Liver (tissue), 9 donors: ENCODE data around the gene RARA. TPM values are rescaled to one million over a fixed set of nuclear protein-coding genes. Genes with fewer than 3 reads are reported as not detected.

Experiments
- DNase-seq: peaks from one replicate; pipeline ENCODE4 v3.0.0-alpha.2; 2017; ENCODE audit warnings: low spot score
- H3K27ac ChIP-seq, 2 donors: one replicate each; pipeline ENCODE4 v1.7.0; 2013; ENCODE audit warnings: inconsistent platforms in 2 of 2, low read length in 2 of 2, control low read depth in 1 of 2, low read depth in 1 of 2, mild to moderate bottlenecking in 1 of 2
- H3K27me3 ChIP-seq, 4 donors: one replicate each; pipeline versions ENCODE4 v1.6.1 to v1.7.0; 2013; ENCODE audit warnings: low read length in 3 of 4, inconsistent platforms in 1 of 4, mild to moderate bottlenecking in 1 of 4, moderate library complexity in 1 of 4; ENCODE audit not compliant: control insufficient read depth in 4 of 4, insufficient read depth in 4 of 4
- H3K36me3 ChIP-seq, 4 donors: one replicate each; pipeline versions ENCODE4 v1.6.1 to v1.7.0; 2013; ENCODE audit warnings: low read length in 3 of 4, mild to moderate bottlenecking in 3 of 4, low read depth in 1 of 4, moderate library complexity in 1 of 4; ENCODE audit not compliant: control insufficient read depth in 4 of 4, insufficient read depth in 3 of 4
- H3K4me1 ChIP-seq, 4 donors: one replicate each; pipeline versions ENCODE4 v1.6.1 to v1.7.0; 2013; ENCODE audit warnings: low read length in 3 of 4, mild to moderate bottlenecking in 3 of 4, moderate library complexity in 1 of 4; ENCODE audit not compliant: control insufficient read depth in 4 of 4, insufficient read depth in 4 of 4
- H3K4me3 ChIP-seq, 3 donors: one replicate each; pipeline versions ENCODE4 v1.6.1 to v1.7.0; 2013; ENCODE audit warnings: low read length in 3 of 3, control low read depth in 1 of 3, low read depth in 1 of 3, mild to moderate bottlenecking in 1 of 3
- H3K9ac ChIP-seq, 2 donors: one replicate each; pipeline ENCODE4 v1.7.0; 2013; ENCODE audit warnings: low read length in 2 of 2, mild to moderate bottlenecking in 2 of 2, moderate library complexity in 2 of 2, control low read depth in 1 of 2, low read depth in 1 of 2
- H3K9me3 ChIP-seq, 4 donors: one replicate each; pipeline versions ENCODE4 v1.6.1 to v1.7.0; 2013; ENCODE audit warnings: low read length in 3 of 4; ENCODE audit not compliant: control insufficient read depth in 4 of 4
- FOXA2 ChIP-seq: IDR thresholded peaks from 2 replicates; pipeline ENCODE4 v1.6.1; 2016; ENCODE audit warnings: antibody characterized with exemption
- NR2F2 ChIP-seq: IDR thresholded peaks from 2 replicates; pipeline ENCODE4 v1.6.1; 2016; ENCODE audit warnings: antibody characterized with exemption
- RAD21 ChIP-seq, 2 donors: IDR thresholded peaks; 2 replicates each; pipeline ENCODE4 v1.6.1; 2016; ENCODE audit warnings: antibody characterized with exemption in 2 of 2, mild to moderate bottlenecking in 2 of 2
- REST ChIP-seq: IDR thresholded peaks from 2 replicates; pipeline ENCODE4 v1.6.1; 2016; ENCODE audit warnings: antibody characterized with exemption, mild to moderate bottlenecking
- RXRA ChIP-seq, 2 donors: IDR thresholded peaks; 2 replicates each; pipeline ENCODE4 v1.6.1; 2017 to 2018; ENCODE audit warnings: antibody characterized with exemption in 2 of 2, mild to moderate bottlenecking in 1 of 2
- WGBS: extraction: QIAGEN DNeasy Blood & Tissue Kit; methylation state at CpG from one replicate; pipeline ENCODE4 v1.1.7; 2013; 5-methylcytosine and 5-hydroxymethylcytosine counted together
- polyA plus RNA-seq, 2 donors: library from polyadenylated mRNA; stranded (reverse) in 1 of 2; unstranded in 1 of 2; fragments of 200-250 nt in 1 of 2; fragments of >200 nt in 1 of 2; fragmentation: Nextera tagmentation in 1 of 2; extraction: Ambion mirVana in 1 of 2; gene quantifications; one replicate each; pipeline versions ENCODE4 v1.2.1 to v1.2.3, GENCODE V29; 2013 to 2015
- total RNA-seq, 2 donors: library from RNA; depleted of rRNA; stranded (reverse); fragments of >200 nt; gene quantifications; one replicate each; pipeline ENCODE4 v1.2.3, GENCODE V29; 2014
- TF ChIP-seq, protein P1 (sequence below): IDR thresholded peaks from 2 replicates; pipeline ENCODE4 v1.6.1; 2016; ENCODE audit warnings: antibody characterized with exemption
- TF ChIP-seq, protein P2 (sequence below): fragments of 150-350 bp; IDR thresholded peaks from 2 replicates; pipeline ENCODE4 v1.5.1; 2017; ENCODE audit warnings: improper control_type of control experiment, low read depth, low read length; ENCODE audit not compliant: missing input control
- donor health status: healthy.
- donor health status: healthy.
- donor health status: healthy.
- donor health status: healthy.
- donor health status: healthy.

RARA gene
- total and polyA plus RNA-seq, 4 donors: 6.6 to 26.2 (median 10.8) TPM

- no peaks in the 10 kb centered on the region for H3K4me1 ChIP-seq
- H3K27ac ChIP-seq: no peak overlapping the region
- WGBS: 94% methylated on average over 21 of the region's 21 CpGs
- H3K4me3 ChIP-seq: no peak overlapping the region
- H3K9me3 ChIP-seq: no peaks in the 10 kb centered on the region
- H3K9ac ChIP-seq: no peak overlapping the region
- H3K27me3 ChIP-seq: no peaks in the 10 kb centered on the region
- peaks cover 21 to 44% (median 39%) of the 10 kb centered on the region in 4 donors for H3K36me3 ChIP-seq
- DNase-seq: peak; percentile 33
- TF ChIP-seq RAD21 (IDR thresholded peaks at IDR 0.05) (no peak), REST (no peak), FOXA2 (no peak), NR2F2 (no peak)
- TF ChIP-seq, protein P1, sequence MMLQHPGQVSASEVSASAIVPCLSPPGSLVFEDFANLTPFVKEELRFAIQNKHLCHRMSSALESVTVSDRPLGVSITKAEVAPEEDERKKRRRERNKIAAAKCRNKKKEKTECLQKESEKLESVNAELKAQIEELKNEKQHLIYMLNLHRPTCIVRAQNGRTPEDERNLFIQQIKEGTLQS: no peak
These were observed 44.4 kb upstream of the RARA start for GRCh38 chr17:40264458-40265185.

DNA sequence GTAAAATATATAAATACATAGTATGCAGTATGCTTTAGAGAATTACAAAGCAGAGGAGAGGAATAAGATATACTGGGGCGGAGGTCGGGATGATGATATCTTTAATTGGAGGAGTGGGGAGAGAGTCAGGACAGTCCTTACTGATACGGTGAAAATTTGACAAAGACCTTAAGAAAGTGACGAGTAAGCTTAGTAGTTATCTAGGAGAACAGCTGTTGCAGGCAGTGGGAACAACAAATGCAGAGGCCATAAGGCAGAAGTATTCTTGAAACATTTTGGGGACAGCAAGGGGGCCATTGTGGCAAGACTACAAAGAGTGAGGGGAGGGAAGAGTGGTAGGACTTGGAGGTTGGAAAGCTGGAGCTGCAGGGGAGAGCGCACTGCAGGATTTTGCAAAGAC is 43.6 kb upstream of the RARA start:
- TF ChIP-seq REST: no peak
- TF ChIP-seq, protein P2, sequence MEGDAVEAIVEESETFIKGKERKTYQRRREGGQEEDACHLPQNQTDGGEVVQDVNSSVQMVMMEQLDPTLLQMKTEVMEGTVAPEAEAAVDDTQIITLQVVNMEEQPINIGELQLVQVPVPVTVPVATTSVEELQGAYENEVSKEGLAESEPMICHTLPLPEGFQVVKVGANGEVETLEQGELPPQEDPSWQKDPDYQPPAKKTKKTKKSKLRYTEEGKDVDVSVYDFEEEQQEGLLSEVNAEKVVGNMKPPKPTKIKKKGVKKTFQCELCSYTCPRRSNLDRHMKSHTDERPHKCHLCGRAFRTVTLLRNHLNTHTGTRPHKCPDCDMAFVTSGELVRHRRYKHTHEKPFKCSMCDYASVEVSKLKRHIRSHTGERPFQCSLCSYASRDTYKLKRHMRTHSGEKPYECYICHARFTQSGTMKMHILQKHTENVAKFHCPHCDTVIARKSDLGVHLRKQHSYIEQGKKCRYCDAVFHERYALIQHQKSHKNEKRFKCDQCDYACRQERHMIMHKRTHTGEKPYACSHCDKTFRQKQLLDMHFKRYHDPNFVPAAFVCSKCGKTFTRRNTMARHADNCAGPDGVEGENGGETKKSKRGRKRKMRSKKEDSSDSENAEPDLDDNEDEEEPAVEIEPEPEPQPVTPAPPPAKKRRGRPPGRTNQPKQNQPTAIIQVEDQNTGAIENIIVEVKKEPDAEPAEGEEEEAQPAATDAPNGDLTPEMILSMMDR: no peak
- no peak for TF ChIP-seq NR2F2
- no peak for TF ChIP-seq RXRA (IDR thresholded peaks at IDR 0.05)
- TF ChIP-seq FOXA2: no peak
- H3K36me3 ChIP-seq: peaks cover 21 to 40% (median 38%) of the 10 kb centered on the region in 4 donors
- H3K27ac ChIP-seq: no peak overlapping the region
- no peak overlapping the region for H3K9ac ChIP-seq
- no peak overlapping the region for H3K4me3 ChIP-seq
- 94% methylated on average over 5 of the region's 5 CpGs for WGBS
- no peaks in the 10 kb centered on the region for H3K9me3 ChIP-seq
- no peaks in the 10 kb centered on the region for H3K27me3 ChIP-seq
- H3K4me1 ChIP-seq: no peaks in the 10 kb centered on the region
- no peak for DNase-seq
